ENCODE results near the gene KLHL29.
"Not testable (repeated sequence)": the region's sequence is repeated elsewhere in the genome, so short reads cannot be mapped to it uniquely, and the experiment has no call there.

Gene KLHL29

GRCh38 chr2:23706613-23707078 is 321.7 kb downstream of the KLHL29 start:
- no peak for DNase-seq

- DNase-seq: no peak
These were observed 322.1 kb downstream of the KLHL29 start for GRCh38 chr2:23707096-23707495.

GRCh38 chr2:23708771-23709170 is 323.8 kb downstream of the KLHL29 start:
- DNase-seq: no peak

- no peak for DNase-seq
These were observed 324.3 kb downstream of the KLHL29 start for GRCh38 chr2:23709311-23709710.

GRCh38 chr2:23711979-23712755 is 327.2 kb downstream of the KLHL29 start:
- DNase-seq: peak; percentile 40

GRCh38 chr2:23712756-23713151 is 327.8 kb downstream of the KLHL29 start:
- no peak for DNase-seq

GRCh38 chr2:23713351-23713750 is 328.4 kb downstream of the KLHL29 start:
- DNase-seq: no peak

GRCh38 chr2:23718931-23719700 is 334.1 kb downstream of the KLHL29 start:
- DNase-seq: no peak

- DNase-seq: no peak
These were observed 334.7 kb downstream of the KLHL29 start for GRCh38 chr2:23719716-23720115.

- no peak for DNase-seq
These were observed 335.9 kb downstream of the KLHL29 start for GRCh38 chr2:23720705-23721453.

- DNase-seq: no peak
These were observed 336.5 kb downstream of the KLHL29 start for GRCh38 chr2:23721454-23721826.

GRCh38 chr2:23722255-23722654 is 337.3 kb downstream of the KLHL29 start:
- no peak for DNase-seq

- not testable (repeated sequence) for DNase-seq
These were observed 338.1 kb downstream of the KLHL29 start for GRCh38 chr2:23723029-23723428.

- no peak for DNase-seq
These were observed 349.4 kb downstream of the KLHL29 start for GRCh38 chr2:23734416-23734815.

GRCh38 chr2:23736783-23737182 is 351.8 kb downstream of the KLHL29 start:
- DNase-seq: not testable (repeated sequence)

GRCh38 chr2:23745068-23745725 is 360.2 kb downstream of the KLHL29 start:
- no peak for DNase-seq

- DNase-seq: peak; percentile 36
These were observed 360.7 kb downstream of the KLHL29 start for GRCh38 chr2:23745726-23746105.

GRCh38 chr2:23746141-23746863 is 361.3 kb downstream of the KLHL29 start:
- no peak for DNase-seq

- peak; percentile 52 for DNase-seq
These were observed 366.8 kb downstream of the KLHL29 start for GRCh38 chr2:23751747-23752265.

- DNase-seq: no peak
These were observed 368.5 kb downstream of the KLHL29 start for GRCh38 chr2:23753291-23754010.

GRCh38 chr2:23754970-23755369 is 370.0 kb downstream of the KLHL29 start:
- DNase-seq: no peak

Measured in fibroblast of skin of right biceps (primary cell).